Gastrocnemius medialis (tissue), 4 donors: Measurements from ENCODE around the gene PSG6.
"Not testable (repeated sequence)": the region's sequence is repeated elsewhere in the genome, so short reads cannot be mapped to it uniquely, and the experiment has no call there.

Experiments used
- POLR2A ChIP-seq, 2 donors: fragments of 450-650 bp; IDR thresholded peaks; one replicate each; pipeline ENCODE4 v1.6.1; 2017; ENCODE audit warnings: antibody characterized with exemption in 2 of 2, mild to moderate bottlenecking in 2 of 2, moderate library complexity in 2 of 2
- TF ChIP-seq, protein P1 (sequence below), 5 experiments: fragments of 450-650 bp in 3 of 5; fragments of 200-600 bp in 2 of 5; sonication (generic) in 2 of 5; IDR thresholded peaks in 4 of 5; conservative IDR thresholded peaks in 1 of 5; 1 replicate in 4 of 5; 2 replicates in 1 of 5; pipeline ENCODE4 v1.5.1; 2016 to 2019; ENCODE audit warnings: antibody characterized with exemption in 5 of 5, mild to moderate bottlenecking in 3 of 5, moderate library complexity in 3 of 5

DNA sequence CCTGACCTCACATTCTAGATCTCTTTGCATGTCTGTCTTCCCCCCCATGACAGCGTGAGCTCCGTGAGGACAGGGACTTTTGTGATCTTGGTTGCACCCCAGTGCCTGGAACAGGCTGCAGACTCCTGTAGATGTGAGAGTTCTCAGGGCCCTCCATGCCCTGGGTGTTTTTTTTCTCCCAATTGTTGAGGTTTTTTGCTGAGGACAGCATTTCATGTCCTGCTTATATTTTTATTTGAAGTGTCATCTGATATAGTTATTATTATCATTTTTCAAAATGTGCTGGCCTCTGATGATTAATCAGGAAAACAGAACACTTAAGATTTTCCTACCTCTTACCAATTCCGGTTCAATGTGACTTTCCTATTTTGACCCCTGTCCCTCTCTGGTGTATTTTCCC is 62.9 kb downstream of the PSG6 start:
- TF ChIP-seq, protein P1, sequence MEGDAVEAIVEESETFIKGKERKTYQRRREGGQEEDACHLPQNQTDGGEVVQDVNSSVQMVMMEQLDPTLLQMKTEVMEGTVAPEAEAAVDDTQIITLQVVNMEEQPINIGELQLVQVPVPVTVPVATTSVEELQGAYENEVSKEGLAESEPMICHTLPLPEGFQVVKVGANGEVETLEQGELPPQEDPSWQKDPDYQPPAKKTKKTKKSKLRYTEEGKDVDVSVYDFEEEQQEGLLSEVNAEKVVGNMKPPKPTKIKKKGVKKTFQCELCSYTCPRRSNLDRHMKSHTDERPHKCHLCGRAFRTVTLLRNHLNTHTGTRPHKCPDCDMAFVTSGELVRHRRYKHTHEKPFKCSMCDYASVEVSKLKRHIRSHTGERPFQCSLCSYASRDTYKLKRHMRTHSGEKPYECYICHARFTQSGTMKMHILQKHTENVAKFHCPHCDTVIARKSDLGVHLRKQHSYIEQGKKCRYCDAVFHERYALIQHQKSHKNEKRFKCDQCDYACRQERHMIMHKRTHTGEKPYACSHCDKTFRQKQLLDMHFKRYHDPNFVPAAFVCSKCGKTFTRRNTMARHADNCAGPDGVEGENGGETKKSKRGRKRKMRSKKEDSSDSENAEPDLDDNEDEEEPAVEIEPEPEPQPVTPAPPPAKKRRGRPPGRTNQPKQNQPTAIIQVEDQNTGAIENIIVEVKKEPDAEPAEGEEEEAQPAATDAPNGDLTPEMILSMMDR (IDR thresholded peaks at IDR 0.05 in 4 of 5, conservative IDR thresholded peaks at IDR 0.05 in 1 of 5): not testable (repeated sequence)
- TF ChIP-seq POLR2A (IDR thresholded peaks at IDR 0.05): not testable (repeated sequence)
